Measurements from ENCODE around the gene PILRA. TPM values are rescaled to one million over a fixed set of nuclear protein-coding genes. Genes with fewer than 3 reads are reported as not detected.
A peak's percentile ranks its signal among the peaks of the same experiment; 100 is the strongest.

Gene PILRA
- total RNA-seq, 1 experiment from 2014 or later = 1.8 TPM

- TF ChIP-seq ZNF512 (CRISPR knock-in tag; IDR thresholded peaks at IDR 0.05; ENCODE audit: borderline replicate concordance) = no peak
Measured at GRCh38 chr7:100432053-100432452, 58.8 kb downstream of the PILRA start (continued).

GRCh38 chr7:100432621-100433275 is 59.5 kb downstream of the PILRA start:
- Mint-ChIP-seq H3K27me3 (ENCODE audit: low read depth) (peaks cover 16% of the 10 kb centered on the region), H3K36me3 (peaks cover 33% of the 10 kb centered on the region), H3K9me3 (peaks cover 3% of the 10 kb centered on the region; the same call in 1 of the 2 replicates), H3K4me1 (peaks cover 36% of the 10 kb centered on the region), H3K4me3 (peak overlapping the region; percentile 77; the same call in 1 of the 2 replicates), H3K27ac (peak overlapping the region; percentile 92)
- DNase-seq (ENCODE audit: low spot score) (no peak), ATAC-seq (no peak)
- CTCF ChIA-PET = interaction anchor here (1.0 to 2.4 kb wide), 2 partner anchors 18 to 23 kb away, joined by 3 to 14 read pairs; no protein-coding TSS in a partner anchor
- no peak for TF ChIP-seq PRRX2 (CRISPR knock-in tag; IDR thresholded peaks at IDR 0.05)
- TF ChIP-seq ATF2 (CRISPR knock-in tag; IDR thresholded peaks at IDR 0.05; ENCODE audit: borderline replicate concordance, low read depth) = no peak
- no peak for TF ChIP-seq JAZF1 (CRISPR knock-in tag; IDR thresholded peaks at IDR 0.05)
- TF ChIP-seq USF2 (CRISPR knock-in tag; IDR thresholded peaks at IDR 0.05) = no peak
- TF ChIP-seq USF1 (CRISPR knock-in tag; IDR thresholded peaks at IDR 0.05) = no peak
- TF ChIP-seq NFATC4 (CRISPR knock-in tag; IDR thresholded peaks at IDR 0.05) = no peak
- TF ChIP-seq STAT6 (CRISPR knock-in tag; conservative IDR thresholded peaks at IDR 0.05; ENCODE audit: low read depth) = no peak
- TF ChIP-seq PRDM15 (CRISPR knock-in tag; IDR thresholded peaks at IDR 0.05) = no peak
- TF ChIP-seq TP53 (CRISPR knock-in tag; IDR thresholded peaks at IDR 0.05) = no peak
- no peak for TF ChIP-seq ELF4 (CRISPR knock-in tag; IDR thresholded peaks at IDR 0.05; ENCODE audit: low read depth)
- no peak for TF ChIP-seq EMX1 (CRISPR knock-in tag; IDR thresholded peaks at IDR 0.05)
- TF ChIP-seq NFYB (CRISPR knock-in tag; conservative IDR thresholded peaks at IDR 0.05; ENCODE audit: low read depth) = no peak
- no peak for TF ChIP-seq CTCF (IDR thresholded peaks at IDR 0.05)
- TF ChIP-seq CBFB (CRISPR knock-in tag; IDR thresholded peaks at IDR 0.05; ENCODE audit: low read depth) = no peak
- no peak for TF ChIP-seq ETV6 (CRISPR knock-in tag; IDR thresholded peaks at IDR 0.05)
- TF ChIP-seq PREB (CRISPR knock-in tag; IDR thresholded peaks at IDR 0.05; ENCODE audit: borderline replicate concordance) = no peak
- POLR2A ChIA-PET = no interaction called here

Data from WTC11 (cell line).